HG02840 (cell line): ENCODE data around the gene INO80B.
"Not testable (repeated sequence)": the region's sequence is repeated elsewhere in the genome, so short reads cannot be mapped to it uniquely, and the experiment has no call there.

ENCODE experiments used
- ATAC-seq: cut with Tn5 transposase; IDR thresholded peaks from one replicate; pipeline ENCODE4 v1.9.1; 2021; ENCODE audit warnings: mild to moderate bottlenecking, moderate library complexity, moderate number of reproducible peaks; ENCODE audit not compliant: unreplicated experiment, low FRiP score

Gene INO80B

DNA sequence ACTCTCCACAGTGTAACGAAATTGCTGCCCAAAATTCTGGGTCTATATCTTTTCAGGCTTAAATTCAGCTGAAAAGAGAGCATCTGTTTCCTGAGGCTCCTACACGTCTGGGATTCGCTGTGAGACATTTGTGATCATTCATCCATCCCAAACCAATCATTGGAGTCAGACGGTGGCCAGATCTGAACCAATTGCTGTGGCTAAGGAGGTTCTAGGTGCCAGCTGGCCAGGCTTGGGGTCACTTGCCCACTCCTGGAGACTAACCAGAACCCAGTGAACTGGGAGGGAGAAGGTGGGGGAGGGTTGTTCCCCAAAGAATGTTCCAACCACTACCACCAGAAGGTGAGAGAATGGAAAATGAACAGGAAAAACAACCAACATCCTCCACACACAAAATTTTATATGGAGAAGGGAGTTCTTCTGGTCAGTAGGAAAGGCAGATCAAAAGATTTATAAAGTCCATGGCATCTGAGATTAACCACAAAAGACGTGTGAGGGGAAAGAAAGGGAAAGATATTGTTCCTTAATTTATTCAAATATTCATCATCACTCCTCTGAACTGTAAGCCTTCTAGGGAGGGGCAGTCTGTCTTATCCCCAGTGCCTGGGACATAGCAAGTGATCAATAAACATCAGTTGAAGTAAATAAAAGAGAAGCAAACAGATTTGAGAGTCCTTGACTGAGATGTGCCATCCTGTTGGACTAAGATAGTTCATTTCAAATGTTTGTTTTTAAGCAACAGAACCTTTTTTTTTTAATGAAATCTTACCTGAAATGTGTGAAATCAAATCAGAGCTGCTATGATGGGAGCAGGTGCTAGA lies 10.2 kb upstream of the INO80B start:
- no peak for ATAC-seq

DNA sequence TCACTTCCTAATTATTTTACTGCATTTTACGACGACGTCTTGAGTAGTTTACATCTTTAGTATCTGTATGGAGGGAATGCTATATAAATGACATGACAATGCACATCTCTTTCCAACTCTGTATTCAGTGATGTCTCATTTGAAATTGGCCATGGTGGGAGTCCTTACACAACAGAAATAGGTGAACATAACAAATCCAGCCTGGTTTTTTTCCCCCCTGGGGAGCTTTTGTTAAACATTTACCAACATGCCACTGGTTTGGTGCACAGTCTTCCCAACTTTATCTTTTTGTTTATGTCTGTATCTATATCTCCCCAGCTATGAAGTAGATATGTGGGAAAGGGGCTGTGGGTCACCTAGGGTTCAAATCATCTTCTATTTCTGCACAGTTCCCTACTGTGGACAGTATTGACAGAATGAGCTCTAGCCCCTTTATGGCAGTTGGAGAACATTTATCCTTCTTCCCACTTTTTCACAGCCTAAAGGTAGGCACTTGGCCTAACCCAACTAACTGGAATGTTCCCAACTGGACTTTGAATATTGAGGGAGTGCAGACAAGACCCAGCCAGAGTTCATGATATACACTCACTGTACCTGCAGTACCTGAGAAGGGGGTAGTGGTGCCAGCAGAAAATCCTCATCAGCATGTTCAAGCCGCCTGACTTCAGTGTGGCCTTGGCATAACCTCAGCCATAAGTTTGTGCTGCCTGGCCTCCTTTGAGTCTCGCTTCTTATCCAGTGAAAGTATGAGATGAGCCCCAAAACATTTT lies 7.5 kb upstream of the INO80B start:
- no peak for ATAC-seq

- ATAC-seq: no peak
Observed at GRCh38 chr2:74448771-74449170, 6.1 kb upstream of the INO80B start.

DNA sequence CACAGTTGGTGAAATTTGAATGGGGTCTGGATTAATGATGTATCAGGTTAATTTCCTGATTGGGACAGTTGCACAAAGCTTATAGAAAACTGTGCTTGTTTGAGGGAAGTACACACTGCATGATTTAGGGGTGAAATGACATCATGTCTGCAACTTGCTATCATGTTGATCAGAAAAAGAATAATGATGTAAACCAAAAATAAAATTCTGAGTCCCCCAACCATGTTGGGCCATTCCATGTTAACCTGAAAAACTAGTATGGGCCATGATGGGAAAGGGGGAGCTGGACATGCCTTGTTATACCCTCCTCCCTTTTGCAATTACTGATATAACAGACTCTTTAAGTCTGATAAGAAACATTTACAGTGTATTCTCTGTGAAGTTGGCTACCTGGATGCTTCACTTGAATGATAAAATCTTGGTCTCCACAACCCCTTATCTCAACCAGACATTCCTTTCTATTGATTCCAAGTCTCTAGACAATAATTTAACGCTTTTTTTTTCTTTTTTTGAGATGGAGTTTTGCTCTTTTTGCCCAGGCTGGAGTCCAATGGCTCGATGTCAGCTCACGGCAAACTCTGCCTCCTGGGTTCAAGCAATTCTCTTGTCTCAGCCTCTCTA lies 4.2 kb upstream of the INO80B start:
- ATAC-seq: no peak

DNA sequence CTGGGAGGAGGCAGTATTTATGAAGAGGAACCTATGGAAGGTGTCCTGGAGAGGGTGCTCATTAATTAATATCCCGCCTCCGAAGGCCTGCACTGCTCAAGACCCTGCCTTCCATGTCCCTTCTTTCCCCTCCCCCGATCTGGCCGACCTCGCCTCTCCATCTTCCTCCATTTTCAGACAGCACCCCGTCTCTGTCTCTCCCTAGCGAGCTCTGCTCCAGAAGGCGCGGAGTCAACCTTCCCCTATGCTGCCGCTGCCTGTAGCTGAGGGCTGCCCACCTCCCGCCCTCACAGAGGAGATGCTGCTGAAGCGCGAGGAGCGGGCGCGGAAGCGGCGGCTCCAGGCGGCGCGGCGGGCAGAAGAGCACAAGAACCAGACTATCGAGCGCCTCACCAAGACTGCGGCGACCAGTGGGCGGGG lies 2.3 kb downstream of the INO80B start:
- ATAC-seq: peak; percentile 0

GRCh38 chr2:74457549-74458131 lies 2.8 kb downstream of the INO80B start:
- ATAC-seq: peak; percentile 28

- ATAC-seq: peak; percentile 85
Observed at GRCh38 chr2:74458132-74458937, 3.4 kb downstream of the INO80B start, which contains the start of gene WBP1. WBP1 (plus strand) TSS chr2:74458438; CDS start chr2:74458603, 165 bp downstream.

DNA sequence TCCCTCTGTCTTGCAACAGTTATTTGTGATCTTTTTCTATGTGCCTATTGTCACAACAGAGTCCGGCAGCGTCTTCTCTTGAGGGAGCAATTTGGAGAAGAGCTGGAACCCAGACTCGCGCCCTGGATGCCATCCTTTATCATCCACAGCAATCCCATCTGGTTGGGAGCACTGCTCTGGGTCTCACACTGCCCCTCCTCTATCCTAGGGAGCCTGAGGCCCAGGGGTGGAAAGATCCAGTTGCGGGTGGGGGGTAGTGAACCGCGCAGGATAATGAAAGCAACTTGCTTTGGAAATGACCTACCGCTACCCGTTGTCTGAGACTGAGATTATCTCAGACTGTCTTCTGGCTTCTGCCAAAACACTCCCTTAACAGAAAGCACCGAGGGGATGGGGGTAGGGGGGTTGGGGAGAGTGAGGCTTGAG lies 4.1 kb downstream of the INO80B start:
- no peak for ATAC-seq

DNA sequence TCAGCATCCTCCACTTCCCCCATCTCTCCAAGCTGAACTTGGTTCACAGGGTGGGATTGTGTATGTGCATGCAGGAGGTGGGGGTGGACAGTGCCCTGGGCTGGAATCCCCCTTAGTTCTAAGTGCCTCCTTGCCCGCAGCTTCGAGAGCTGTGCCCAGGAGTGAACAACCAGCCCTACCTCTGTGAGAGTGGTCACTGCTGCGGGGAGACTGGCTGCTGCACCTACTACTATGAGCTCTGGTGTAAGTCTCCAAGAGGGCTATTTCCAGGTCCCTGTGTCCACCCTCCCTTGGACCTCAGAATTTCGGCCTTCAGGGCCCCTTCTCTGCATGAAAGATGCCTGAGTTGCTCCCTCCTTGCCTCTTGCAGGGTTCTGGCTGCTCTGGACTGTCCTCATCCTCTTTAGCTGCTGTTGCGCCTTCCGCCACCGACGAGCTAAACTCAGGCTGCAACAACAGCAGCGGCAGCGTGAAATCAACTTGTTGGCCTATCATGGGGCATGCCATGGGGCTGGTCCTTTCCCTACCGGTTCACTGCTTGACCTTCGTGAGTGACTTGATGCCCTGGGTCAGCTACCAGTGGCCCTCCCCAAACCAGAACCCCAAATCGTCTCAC lies 4.7 kb downstream of the INO80B start:
- ATAC-seq: not testable (repeated sequence)

GRCh38 chr2:74460187-74460586 lies 5.3 kb downstream of the INO80B start:
- not testable (repeated sequence) for ATAC-seq

DNA sequence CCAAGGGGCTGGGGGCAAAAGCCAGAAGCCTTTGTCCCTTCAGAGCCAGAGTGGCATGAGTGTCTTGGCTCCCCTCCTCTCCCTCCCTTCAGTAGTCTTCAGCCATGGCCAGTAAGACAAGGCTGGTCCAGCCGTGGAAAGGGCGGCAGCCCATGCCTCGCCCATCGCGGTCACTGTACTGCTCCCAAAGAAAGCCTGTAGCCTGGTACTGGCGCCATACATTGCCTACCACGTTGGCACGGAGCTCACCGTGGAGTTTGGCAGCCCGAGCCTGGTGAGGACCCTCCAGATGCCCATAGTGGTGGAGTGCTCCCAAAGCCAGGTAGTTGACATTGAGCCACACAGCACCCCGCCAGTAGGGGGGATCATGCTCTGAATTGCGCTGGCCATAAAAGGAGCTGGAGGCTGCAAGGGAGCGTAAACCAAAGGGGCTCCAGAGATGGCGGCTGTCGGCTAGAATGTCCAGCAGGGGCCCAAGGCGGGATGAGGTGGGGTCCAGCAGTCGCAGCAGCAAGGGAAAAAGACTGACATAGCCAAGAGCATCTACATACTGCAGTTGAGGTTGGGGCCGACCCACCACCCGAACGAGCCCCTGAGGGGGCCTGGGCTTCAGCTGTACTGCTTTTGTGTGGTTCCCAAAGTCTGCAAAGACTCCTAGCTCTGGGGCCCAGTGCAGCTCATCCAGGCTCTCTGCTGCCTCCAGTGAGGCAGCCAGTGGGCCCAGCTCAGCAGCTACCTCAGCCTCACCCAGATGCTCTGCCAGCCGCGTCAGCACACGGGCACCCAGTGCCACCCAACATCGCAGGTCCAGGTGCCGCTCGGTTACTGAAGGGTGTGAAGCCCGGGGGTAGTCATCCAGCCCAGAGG lies 6.5 kb downstream of the INO80B start:
- ATAC-seq: no peak

DNA sequence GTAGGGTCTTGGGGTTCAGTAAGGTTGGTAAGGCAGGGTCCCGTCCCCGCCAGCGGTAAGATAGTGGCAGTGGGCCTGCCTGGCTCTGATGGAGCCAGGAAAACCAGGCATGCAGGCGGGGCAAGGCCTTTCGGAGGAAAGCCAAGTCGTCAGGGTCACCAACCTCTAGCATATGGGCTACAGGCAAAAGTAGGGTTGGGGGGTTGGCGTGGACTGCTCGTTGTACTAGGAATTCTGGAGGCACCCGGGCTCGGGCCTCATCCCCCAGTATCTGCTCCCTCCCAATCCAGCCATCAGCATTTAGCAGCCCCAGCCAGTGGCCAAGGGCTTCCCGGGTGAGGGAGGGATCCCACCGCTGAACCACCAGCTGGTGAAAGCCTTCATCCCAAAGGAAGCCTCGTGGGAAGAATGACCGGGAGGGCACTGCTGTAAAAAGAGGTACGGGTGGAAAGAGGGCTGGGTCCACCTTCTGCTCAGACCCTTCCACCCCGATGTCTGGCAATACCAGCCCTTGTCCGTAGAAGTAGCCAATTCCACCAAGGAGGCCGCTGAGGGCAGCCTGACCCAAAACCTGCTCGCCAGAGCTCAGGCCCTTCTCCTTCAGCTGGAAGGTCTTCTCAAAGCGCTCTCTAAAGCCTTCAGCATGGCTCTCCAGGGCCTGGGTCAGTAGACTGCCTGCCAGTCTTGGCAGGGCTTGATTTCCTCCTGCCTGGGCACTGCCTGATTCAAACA lies 7.3 kb downstream of the INO80B start:
- ATAC-seq: no peak

DNA sequence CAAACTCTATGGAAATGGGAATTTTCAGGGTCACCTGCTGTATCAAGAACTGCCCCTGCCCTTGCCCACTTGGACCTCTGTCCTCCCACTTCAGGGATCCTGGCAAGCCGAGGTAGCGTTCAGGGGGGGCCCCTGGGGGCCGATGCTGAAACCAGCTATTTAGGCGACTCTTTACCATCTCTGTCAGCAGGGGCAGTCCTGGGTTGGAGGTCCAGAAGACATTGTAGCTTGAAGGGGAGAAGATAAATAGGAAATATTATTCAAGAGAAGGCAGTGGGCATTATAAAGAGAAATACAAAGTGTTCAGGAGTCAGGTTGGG lies 7.9 kb downstream of the INO80B start:
- no peak for ATAC-seq

DNA sequence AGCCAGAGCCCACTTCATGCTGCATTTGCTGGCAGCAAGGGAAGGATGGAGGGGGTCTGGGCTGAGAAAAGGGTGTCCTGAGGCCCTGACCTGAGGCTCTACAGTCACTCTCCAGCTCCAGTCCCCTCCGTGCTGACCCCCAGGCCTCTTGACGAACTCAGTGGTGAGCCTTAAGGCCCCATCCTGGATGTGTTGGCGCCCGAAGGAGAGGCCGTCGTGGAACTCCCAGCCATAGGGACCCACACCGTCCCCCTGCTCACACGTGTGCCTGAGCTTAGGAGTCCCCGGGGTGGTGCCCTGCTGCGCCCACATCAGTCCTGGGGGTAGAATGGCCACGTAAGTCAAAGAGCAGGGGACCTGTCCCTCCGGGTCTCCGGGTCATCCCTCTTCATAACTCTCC lies 9.5 kb downstream of the INO80B start:
- ATAC-seq: no peak

GRCh38 chr2:74470742-74471141 lies 15.9 kb downstream of the INO80B start:
- not testable (repeated sequence) for ATAC-seq

GRCh38 chr2:74471332-74472065 lies 16.6 kb downstream of the INO80B start:
- ATAC-seq: no peak
